ENCODE measurements around the gene AGRN.
A peak's percentile ranks its signal among the peaks of the same experiment; 100 is the strongest.

AGRN gene

GRCh38 chr1:1062348-1063163 lies 42.6 kb downstream of the AGRN start:
- peak overlapping the region; percentile 61 for H2AFZ ChIP-seq (ENCODE audit: low read length)
- H3K4me3 ChIP-seq (ENCODE audit: low read length in 2 of 2), result no peak overlapping the region
- H2BK120ac ChIP-seq (ENCODE audit: low read depth, low read length), result no peak overlapping the region
- no peaks in the 10 kb centered on the region for H3K36me3 ChIP-seq (replicated peaks in 1 of 2; ENCODE audit: control insufficient read depth in 2 of 2, insufficient read depth in 2 of 2, low read length in 2 of 2)
- H4K8ac ChIP-seq (ENCODE audit: low read depth, low read length), result no peak overlapping the region
- no peaks in the 10 kb centered on the region for H3K79me1 ChIP-seq (ENCODE audit: low read depth, low read length)
- H3K27me3 ChIP-seq (ENCODE audit: control insufficient read depth in 3 of 3, insufficient read depth in 3 of 3, low read depth in 1 of 3, low read length in 3 of 3), result peaks cover 4 to 67% (median 48%) of the 10 kb centered on the region in 3 experiments
- no peaks in the 10 kb centered on the region for H3K9me3 ChIP-seq (replicated peaks in 1 of 2; ENCODE audit: control insufficient read depth in 2 of 2, insufficient read depth in 1 of 2, low read depth in 1 of 2, low read length in 2 of 2)
- peak overlapping the region; percentile 77 for H2BK12ac ChIP-seq (ENCODE audit: low read length)
- H2BK5ac ChIP-seq (ENCODE audit: low read length), result peak overlapping the region; percentile 39
- H3K4me1 ChIP-seq (ENCODE audit: control insufficient read depth in 2 of 2, insufficient read depth in 1 of 2, low read depth in 1 of 2, low read length in 2 of 2), result peaks cover 31 to 36% of the 10 kb centered on the region in 2 donors
- no CpG with 5 or more reads among the region's 29 CpGs for WGBS, 2 donors (ENCODE audit: extremely low coverage in 2 of 2, insufficient read length in 2 of 2, insufficient replicate concordance in 1 of 2)
- H3K27ac ChIP-seq (replicated peaks; ENCODE audit: low read length), result no peak overlapping the region
- H3K18ac ChIP-seq (ENCODE audit: low read length), result peak overlapping the region; percentile 89
- H2BK15ac ChIP-seq (ENCODE audit: low read length), result peak overlapping the region; percentile 79
- H2AK5ac ChIP-seq (ENCODE audit: low read depth, low read length), result peak overlapping the region; percentile 96
- peak overlapping the region; percentile 64 for H4K91ac ChIP-seq (ENCODE audit: low read depth, low read length, poor library complexity)
- peak overlapping the region; percentile 49 for H3K14ac ChIP-seq (ENCODE audit: low read length)
- no peak overlapping the region for H3K4me2 ChIP-seq (ENCODE audit: insufficient read depth, low read length, poor library complexity, severe bottlenecking)
- DNase-seq (ENCODE audit: low spot score), result no peak
- H3K23ac ChIP-seq (ENCODE audit: low read depth, low read length, poor library complexity), result peak overlapping the region; percentile 61
- H3K9ac ChIP-seq (ENCODE audit: low read depth, low read length, poor library complexity), result no peak overlapping the region
- peak overlapping the region; percentile 19 for H3K4ac ChIP-seq (ENCODE audit: low read length)

- Histone ChIP-seq H3K14ac (ENCODE audit: low read length) (peak overlapping the region; percentile 92), H2BK15ac (ENCODE audit: low read length) (peak overlapping the region; percentile 79), H3K79me1 (ENCODE audit: low read depth, low read length) (no peaks in the 10 kb centered on the region), H3K4ac (ENCODE audit: low read length) (peak overlapping the region; percentile 26), H2AK5ac (ENCODE audit: low read depth, low read length) (peak overlapping the region; percentile 96), H3K36me3 (replicated peaks in 1 of 2; ENCODE audit: control insufficient read depth in 2 of 2, insufficient read depth in 2 of 2, low read length in 2 of 2) (no peaks in the 10 kb centered on the region), H2BK120ac (ENCODE audit: low read depth, low read length) (no peak overlapping the region), H3K27me3 (ENCODE audit: control insufficient read depth in 3 of 3, insufficient read depth in 3 of 3, low read depth in 1 of 3, low read length in 3 of 3) (peaks cover 6 to 76% (median 53%) of the 10 kb centered on the region in 3 experiments), H2BK12ac (ENCODE audit: low read length) (peak overlapping the region; percentile 98), H2BK5ac (ENCODE audit: low read length) (peak overlapping the region; percentile 96), H3K18ac (ENCODE audit: low read length) (peak overlapping the region; percentile 74), H3K4me3 (ENCODE audit: low read length in 2 of 2) (peak overlapping the region in 1 of 2 donors; percentile 55), H2AFZ (ENCODE audit: low read length) (no peak overlapping the region), H3K23ac (ENCODE audit: low read depth, low read length, poor library complexity) (peak overlapping the region; percentile 98), H3K9ac (ENCODE audit: low read depth, low read length, poor library complexity) (peak overlapping the region; percentile 74), H3K4me1 (ENCODE audit: control insufficient read depth in 2 of 2, insufficient read depth in 1 of 2, low read depth in 1 of 2, low read length in 2 of 2) (peaks cover 28 to 31% of the 10 kb centered on the region in 2 donors), H4K91ac (ENCODE audit: low read depth, low read length, poor library complexity) (no peak overlapping the region), H3K4me2 (ENCODE audit: insufficient read depth, low read length, poor library complexity, severe bottlenecking) (peak overlapping the region; percentile 37), H3K27ac (replicated peaks; ENCODE audit: low read length) (peak overlapping the region; percentile 2), H3K9me3 (replicated peaks in 1 of 2; ENCODE audit: control insufficient read depth in 2 of 2, insufficient read depth in 1 of 2, low read depth in 1 of 2, low read length in 2 of 2) (no peaks in the 10 kb centered on the region), H4K8ac (ENCODE audit: low read depth, low read length) (no peak overlapping the region)
- no CpG with 5 or more reads among the region's 24 CpGs for WGBS, 2 donors (ENCODE audit: extremely low coverage in 2 of 2, insufficient read length in 2 of 2, insufficient replicate concordance in 1 of 2)
- DNase-seq (ENCODE audit: low spot score), result no peak
Measured at GRCh38 chr1:1063261-1063944, 43.5 kb downstream of the AGRN start.

- H2AK5ac ChIP-seq (ENCODE audit: low read depth, low read length), result peak overlapping the region; percentile 96
- H3K27ac ChIP-seq (replicated peaks; ENCODE audit: low read length), result no peak overlapping the region
- no peak overlapping the region for H4K91ac ChIP-seq (ENCODE audit: low read depth, low read length, poor library complexity)
- H3K79me1 ChIP-seq (ENCODE audit: low read depth, low read length), result no peaks in the 10 kb centered on the region
- peak overlapping the region; percentile 54 for H2BK120ac ChIP-seq (ENCODE audit: low read depth, low read length)
- peak overlapping the region; percentile 8 for H2AFZ ChIP-seq (ENCODE audit: low read length)
- peak overlapping the region in 1 of 2 donors; percentile 23 for H3K4me3 ChIP-seq (ENCODE audit: low read length in 2 of 2)
- no peaks in the 10 kb centered on the region for H3K9me3 ChIP-seq (replicated peaks in 1 of 2; ENCODE audit: control insufficient read depth in 2 of 2, insufficient read depth in 1 of 2, low read depth in 1 of 2, low read length in 2 of 2)
- peak overlapping the region; percentile 21 for H2BK15ac ChIP-seq (ENCODE audit: low read length)
- H3K4me2 ChIP-seq (ENCODE audit: insufficient read depth, low read length, poor library complexity, severe bottlenecking), result peak overlapping the region; percentile 37
- peak overlapping the region; percentile 76 for H3K4ac ChIP-seq (ENCODE audit: low read length)
- no CpG with 5 or more reads among the region's 50 CpGs for WGBS, 2 donors (ENCODE audit: extremely low coverage in 2 of 2, insufficient read length in 2 of 2, insufficient replicate concordance in 1 of 2)
- peaks cover 23 to 24% of the 10 kb centered on the region in 2 donors for H3K4me1 ChIP-seq (ENCODE audit: control insufficient read depth in 2 of 2, insufficient read depth in 1 of 2, low read depth in 1 of 2, low read length in 2 of 2)
- H3K27me3 ChIP-seq (ENCODE audit: control insufficient read depth in 3 of 3, insufficient read depth in 3 of 3, low read depth in 1 of 3, low read length in 3 of 3), result peaks cover 6 to 74% (median 48%) of the 10 kb centered on the region in 3 experiments
- H3K23ac ChIP-seq (ENCODE audit: low read depth, low read length, poor library complexity), result peak overlapping the region; percentile 98
- peak overlapping the region; percentile 71 for H3K14ac ChIP-seq (ENCODE audit: low read length)
- H3K18ac ChIP-seq (ENCODE audit: low read length), result peak overlapping the region; percentile 89
- H3K36me3 ChIP-seq (replicated peaks in 1 of 2; ENCODE audit: control insufficient read depth in 2 of 2, insufficient read depth in 2 of 2, low read length in 2 of 2), result no peaks in the 10 kb centered on the region
- H4K8ac ChIP-seq (ENCODE audit: low read depth, low read length), result no peak overlapping the region
- H2BK12ac ChIP-seq (ENCODE audit: low read length), result peak overlapping the region; percentile 14
- no peak overlapping the region for H3K9ac ChIP-seq (ENCODE audit: low read depth, low read length, poor library complexity)
- peak overlapping the region; percentile 96 for H2BK5ac ChIP-seq (ENCODE audit: low read length)
- DNase-seq (ENCODE audit: low spot score), result no peak
Measured at GRCh38 chr1:1063945-1064831, 44.3 kb downstream of the AGRN start.

All from neuronal stem cell (in vitro differentiated cells).